GM19372 (cell line): Measurements from ENCODE around the gene UTP20.

Experiments
- ATAC-seq: cut with Tn5 transposase; IDR thresholded peaks from one replicate; pipeline ENCODE4 v1.9.1; 2021; ENCODE audit warnings: mild to moderate bottlenecking, low read depth, moderate library complexity; ENCODE audit not compliant: unreplicated experiment

UTP20 gene

GRCh38 chr12:101424620-101425019 is 144.7 kb downstream of the UTP20 start:
- no peak for ATAC-seq

- no peak for ATAC-seq
Measured at GRCh38 chr12:101430456-101430855, 150.6 kb downstream of the UTP20 start.

GRCh38 chr12:101436136-101436535 is 156.2 kb downstream of the UTP20 start:
- ATAC-seq, result no peak
